ENCODE measurements around the gene BICC1.

GRCh38 chr10:58698777-58699356 is 186.2 kb downstream of the BICC1 start:
- TF ChIP-seq CTCF (IDR thresholded peaks at IDR 0.05) (no peak), POLR2A (IDR thresholded peaks at IDR 0.05) (no peak)
